ENCODE data around the gene PRUNE1.
A peak's percentile ranks its signal among the peaks of the same experiment; 100 is the strongest.

DNA sequence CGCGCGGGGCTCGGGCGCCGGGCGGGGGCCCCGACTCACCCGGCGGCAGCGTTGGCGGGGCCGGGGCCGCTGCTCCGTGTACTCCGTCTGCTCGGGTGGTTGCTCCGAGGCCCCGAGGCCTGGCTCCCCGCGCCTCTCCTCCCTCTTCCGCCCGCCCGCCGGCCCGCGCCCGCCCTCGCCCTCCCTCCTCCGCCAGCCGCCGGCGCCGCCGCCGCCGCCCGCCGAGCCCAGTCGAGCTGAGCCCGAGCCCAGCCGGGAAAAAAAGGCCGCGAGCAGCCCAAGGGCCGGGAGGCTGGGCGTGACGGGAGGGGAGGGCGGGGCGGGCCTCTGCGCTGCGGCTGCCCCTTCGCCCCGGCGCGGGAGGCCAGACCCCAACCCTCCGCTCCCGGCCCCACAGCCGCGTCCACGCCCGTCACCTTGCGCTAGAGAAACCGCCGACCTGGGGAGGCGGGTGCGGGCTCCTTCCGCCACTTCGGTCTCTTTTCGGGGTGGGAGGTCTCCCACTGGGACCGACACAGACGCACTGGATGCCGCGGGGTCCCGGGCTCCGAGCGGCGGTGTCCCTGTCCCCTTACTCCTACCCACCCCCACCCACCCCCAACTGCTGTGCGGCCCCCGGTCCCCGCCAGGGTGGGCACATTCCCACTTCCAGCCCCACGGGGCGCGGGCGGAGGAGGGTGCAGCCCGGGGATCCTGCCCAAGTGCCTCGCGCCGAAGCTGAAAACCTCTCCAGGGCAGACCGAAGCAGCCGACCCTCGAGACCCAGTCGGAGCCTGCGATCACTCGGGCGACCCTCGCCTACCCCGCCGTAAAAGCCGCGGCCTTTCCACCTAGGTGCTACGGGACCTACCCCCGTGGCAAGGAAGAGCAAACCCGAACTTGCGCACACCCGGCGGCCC is 33.4 kb upstream of the PRUNE1 start, which contains the start of gene CERS2:
- TF ChIP-seq, protein P1, sequence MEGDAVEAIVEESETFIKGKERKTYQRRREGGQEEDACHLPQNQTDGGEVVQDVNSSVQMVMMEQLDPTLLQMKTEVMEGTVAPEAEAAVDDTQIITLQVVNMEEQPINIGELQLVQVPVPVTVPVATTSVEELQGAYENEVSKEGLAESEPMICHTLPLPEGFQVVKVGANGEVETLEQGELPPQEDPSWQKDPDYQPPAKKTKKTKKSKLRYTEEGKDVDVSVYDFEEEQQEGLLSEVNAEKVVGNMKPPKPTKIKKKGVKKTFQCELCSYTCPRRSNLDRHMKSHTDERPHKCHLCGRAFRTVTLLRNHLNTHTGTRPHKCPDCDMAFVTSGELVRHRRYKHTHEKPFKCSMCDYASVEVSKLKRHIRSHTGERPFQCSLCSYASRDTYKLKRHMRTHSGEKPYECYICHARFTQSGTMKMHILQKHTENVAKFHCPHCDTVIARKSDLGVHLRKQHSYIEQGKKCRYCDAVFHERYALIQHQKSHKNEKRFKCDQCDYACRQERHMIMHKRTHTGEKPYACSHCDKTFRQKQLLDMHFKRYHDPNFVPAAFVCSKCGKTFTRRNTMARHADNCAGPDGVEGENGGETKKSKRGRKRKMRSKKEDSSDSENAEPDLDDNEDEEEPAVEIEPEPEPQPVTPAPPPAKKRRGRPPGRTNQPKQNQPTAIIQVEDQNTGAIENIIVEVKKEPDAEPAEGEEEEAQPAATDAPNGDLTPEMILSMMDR (IDR thresholded peaks at IDR 0.05) = no peak
- TF ChIP-seq POLR2A (IDR thresholded peaks at IDR 0.05) = no peak
- peak in 1 of 3 donors; percentile 12 for TF ChIP-seq POLR2AphosphoS5 (IDR thresholded peaks at IDR 0.05)
